Keratinocyte (primary cell): ENCODE results near the gene BNIP5. TPM values are rescaled to one million over a fixed set of nuclear protein-coding genes. Genes with fewer than 3 reads are reported as not detected.

ENCODE experiments used
- DNase-seq: peaks from one replicate; pipeline ENCODE4 v3.0.0-alpha.2; 2011; ENCODE audit warnings: low read depth, missing footprints, low spot score
- FAIRE-seq: peaks from 2 replicates; lab custom pipeline; 2011; peaks lifted over from hg19 to GRCh38; lab: Jason Lieb, UNC
- H2AFZ ChIP-seq: 2 replicates; pipeline ENCODE4 v1.6.0; 2012; ENCODE audit warnings: low read length, control low read depth, inconsistent platforms; ENCODE audit not compliant: control insufficient read depth
- H3K27ac ChIP-seq: 2 replicates; pipeline ENCODE4 v1.5.1; 2011; ENCODE audit warnings: low read length; ENCODE audit not compliant: control insufficient read depth, insufficient read depth
- H3K27me3 ChIP-seq: 3 replicates; pipeline ENCODE4 v1.6.0; 2011; ENCODE audit warnings: low read length; ENCODE audit not compliant: control insufficient read depth, insufficient read depth; ENCODE audit errors: extremely low read depth
- H3K36me3 ChIP-seq, 2 experiments: 2 replicates in 1 of 2; 3 replicates in 1 of 2; pipeline ENCODE4 v1.5.1; 2011; ENCODE audit warnings: low read length in 2 of 2, mild to moderate bottlenecking in 1 of 2; ENCODE audit not compliant: control insufficient read depth in 2 of 2, insufficient read depth in 2 of 2; ENCODE audit errors: extremely low read depth in 1 of 2
- H3K4me1 ChIP-seq: 3 replicates; pipeline ENCODE4 v1.5.1; 2011; ENCODE audit warnings: low read length; ENCODE audit not compliant: control insufficient read depth, insufficient read depth; ENCODE audit errors: extremely low read depth
- H3K4me2 ChIP-seq: 3 replicates; pipeline ENCODE4 v1.6.0; 2011; ENCODE audit warnings: low read depth, low read length; ENCODE audit not compliant: control insufficient read depth, insufficient read depth; ENCODE audit errors: extremely low read depth
- H3K4me3 ChIP-seq, 3 experiments: fragments of 200-600 bp in 1 of 3; sonication (generic) in 1 of 3; 2 replicates in 2 of 3; 3 replicates in 1 of 3; pipeline ENCODE4 v1.5.1; 2011 to 2016; ENCODE audit warnings: low read length in 3 of 3, mild to moderate bottlenecking in 3 of 3, control low read depth in 2 of 3, inconsistent platforms in 1 of 3, low read depth in 1 of 3, mixed read lengths in 1 of 3, mixed run types in 1 of 3, moderate library complexity in 1 of 3; ENCODE audit not compliant: control insufficient read depth in 2 of 3, insufficient read depth in 2 of 3; ENCODE audit errors: extremely low read depth in 1 of 3
- H3K79me2 ChIP-seq: 2 replicates; pipeline ENCODE4 v1.6.0; 2012; ENCODE audit warnings: low read length; ENCODE audit not compliant: control insufficient read depth, insufficient read depth
- H3K9ac ChIP-seq: 3 replicates; pipeline ENCODE4 v1.6.0; 2011; ENCODE audit warnings: low read length; ENCODE audit not compliant: control insufficient read depth, insufficient read depth; ENCODE audit errors: extremely low read depth
- H3K9me1 ChIP-seq: 3 replicates; pipeline ENCODE4 v1.6.0; 2011; ENCODE audit warnings: low read length; ENCODE audit not compliant: control insufficient read depth, insufficient read depth; ENCODE audit errors: extremely low read depth
- H3K9me3 ChIP-seq: 2 replicates; pipeline ENCODE4 v1.5.1; 2012; ENCODE audit warnings: low read depth, low read length; ENCODE audit not compliant: control insufficient read depth
- H4K20me1 ChIP-seq: 3 replicates; pipeline ENCODE4 v1.6.0; 2011; ENCODE audit warnings: low read length; ENCODE audit not compliant: control insufficient read depth, insufficient read depth; ENCODE audit errors: extremely low read depth
- EZH2 ChIP-seq: IDR thresholded peaks from one replicate; pipeline ENCODE4 v1.6.1; 2012; ENCODE audit warnings: inconsistent platforms, mild to moderate bottlenecking, low read length, moderate library complexity
- dilution Hi-C: fragments of 300-500 bp; cut with MboI; formaldehyde crosslinking; loops from one replicate; pipeline ENCODE4 v1.7.0; 2020; ENCODE audit warnings: low sequenced_read_pairs; ENCODE audit not compliant: extremely low pct_ligation_motif_present
- polyA plus RNA-seq, 5 experiments: library from polyadenylated mRNA; depleted of rRNA in 3 of 5; stranded (reverse) in 3 of 5; stranded (forward) in 1 of 5; unstranded in 1 of 5; fragments of >200 nt; gene quantifications; 1 replicate in 1 of 5; 2 replicates in 3 of 5; 3 replicates in 1 of 5; pipeline versions ENCODE4 v1.2.1 to v1.2.3, GENCODE V29; 2011 to 2012; ENCODE audit warnings: missing spikeins in 2 of 5, low read depth in 1 of 5, low replicate concordance in 1 of 5
- TF ChIP-seq, protein P1 (sequence below), 3 experiments: IDR thresholded peaks in 1 of 3; conservative IDR thresholded peaks in 1 of 3; optimal IDR thresholded peaks in 1 of 3; 2 replicates in 2 of 3; 3 replicates in 1 of 3; pipeline versions ENCODE3 to v1.5.1; 2011; ENCODE audit warnings: low read length in 3 of 3, mild to moderate bottlenecking in 3 of 3, moderate library complexity in 2 of 3, control low read depth in 1 of 3, inconsistent platforms in 1 of 3; ENCODE audit not compliant: insufficient read depth in 2 of 3; ENCODE audit errors: extremely low read depth in 1 of 3

Gene BNIP5
- polyA plus RNA-seq, 1 donor (not counting 4 experiments of a cell fraction or from before 2014, with no cell fraction given), result not detected

DNA sequence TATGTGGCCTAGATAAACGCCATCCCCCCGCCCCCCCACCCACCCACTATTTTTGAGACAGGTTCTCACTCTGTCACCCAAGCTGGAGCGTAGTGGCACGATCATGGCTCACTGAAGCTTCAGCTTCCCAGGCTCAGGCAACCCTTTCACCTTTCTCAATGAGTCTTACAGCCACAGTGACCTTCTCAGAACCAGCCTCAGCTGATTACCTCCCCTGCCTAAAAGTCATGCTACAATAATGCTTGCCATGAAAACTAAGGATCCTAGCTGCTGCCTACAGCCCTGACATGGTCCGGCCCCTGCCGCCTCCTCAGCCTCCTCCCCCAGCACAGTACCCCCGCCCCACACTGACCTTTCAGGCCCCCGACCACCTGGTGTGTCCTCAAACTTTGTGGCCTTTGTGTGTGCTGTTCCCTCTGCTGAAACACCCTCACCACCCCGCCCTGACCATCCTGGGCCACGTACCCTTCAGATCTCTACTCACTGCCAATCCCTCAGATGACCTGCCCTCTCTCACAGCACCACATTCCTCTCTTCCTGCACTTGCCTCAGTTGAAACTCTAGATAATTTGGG, 35.5 kb downstream of the BNIP5 start:
- Histone ChIP-seq H2AFZ (no peak overlapping the region), H4K20me1 (no peaks in the 10 kb centered on the region), H3K27me3 (no peaks in the 10 kb centered on the region), H3K4me3 (no peak overlapping the region), H3K4me1 (no peaks in the 10 kb centered on the region), H3K9me3 (no peaks in the 10 kb centered on the region), H3K27ac (no peak overlapping the region), H3K9me1 (no peaks in the 10 kb centered on the region), H3K4me2 (no peak overlapping the region), H3K36me3 (no peaks in the 10 kb centered on the region), H3K9ac (no peak overlapping the region), H3K79me2 (no peaks in the 10 kb centered on the region)
- DNase-seq (no peak), FAIRE-seq (no peak)
- dilution Hi-C loops, result no loop called here
- TF ChIP-seq, protein P1, sequence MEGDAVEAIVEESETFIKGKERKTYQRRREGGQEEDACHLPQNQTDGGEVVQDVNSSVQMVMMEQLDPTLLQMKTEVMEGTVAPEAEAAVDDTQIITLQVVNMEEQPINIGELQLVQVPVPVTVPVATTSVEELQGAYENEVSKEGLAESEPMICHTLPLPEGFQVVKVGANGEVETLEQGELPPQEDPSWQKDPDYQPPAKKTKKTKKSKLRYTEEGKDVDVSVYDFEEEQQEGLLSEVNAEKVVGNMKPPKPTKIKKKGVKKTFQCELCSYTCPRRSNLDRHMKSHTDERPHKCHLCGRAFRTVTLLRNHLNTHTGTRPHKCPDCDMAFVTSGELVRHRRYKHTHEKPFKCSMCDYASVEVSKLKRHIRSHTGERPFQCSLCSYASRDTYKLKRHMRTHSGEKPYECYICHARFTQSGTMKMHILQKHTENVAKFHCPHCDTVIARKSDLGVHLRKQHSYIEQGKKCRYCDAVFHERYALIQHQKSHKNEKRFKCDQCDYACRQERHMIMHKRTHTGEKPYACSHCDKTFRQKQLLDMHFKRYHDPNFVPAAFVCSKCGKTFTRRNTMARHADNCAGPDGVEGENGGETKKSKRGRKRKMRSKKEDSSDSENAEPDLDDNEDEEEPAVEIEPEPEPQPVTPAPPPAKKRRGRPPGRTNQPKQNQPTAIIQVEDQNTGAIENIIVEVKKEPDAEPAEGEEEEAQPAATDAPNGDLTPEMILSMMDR (optimal IDR thresholded peaks at IDR 0.05 in 1 of 3, IDR thresholded peaks at IDR 0.05 in 1 of 3, conservative IDR thresholded peaks at IDR 0.05 in 1 of 3; ENCODE audit: extremely low read depth in 1 of 3, insufficient read depth in 2 of 3, low read length in 3 of 3), result no peak
- TF ChIP-seq EZH2, result no peak

DNA sequence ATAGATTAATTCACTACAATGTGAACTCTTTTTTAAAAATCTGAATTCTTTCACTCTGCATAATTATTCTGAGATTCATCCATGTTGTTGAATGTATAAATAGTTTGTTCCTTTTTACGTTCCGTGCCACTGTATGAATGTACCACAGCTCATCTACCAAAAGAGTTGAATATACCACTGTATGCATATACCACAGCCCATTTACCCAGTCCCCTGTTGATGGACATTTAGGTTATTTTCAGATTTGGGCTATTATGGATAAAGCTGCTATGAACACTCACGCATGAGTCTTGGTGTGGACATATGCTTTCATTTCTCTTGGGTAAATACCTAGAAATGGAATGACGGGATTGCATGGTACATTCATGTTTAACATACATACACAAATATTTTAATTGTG, 38.7 kb downstream of the BNIP5 start:
- no peak for DNase-seq
- Histone ChIP-seq H3K9me3 (no peaks in the 10 kb centered on the region), H3K79me2 (no peaks in the 10 kb centered on the region), H3K4me2 (no peak overlapping the region), H4K20me1 (no peaks in the 10 kb centered on the region), H3K4me3 (no peak overlapping the region), H3K36me3 (no peaks in the 10 kb centered on the region), H3K4me1 (no peaks in the 10 kb centered on the region), H2AFZ (no peak overlapping the region), H3K27me3 (peaks cover 5% of the 10 kb centered on the region), H3K27ac (no peak overlapping the region), H3K9me1 (no peaks in the 10 kb centered on the region), H3K9ac (no peak overlapping the region)
- no peak for TF ChIP-seq EZH2
- TF ChIP-seq, protein P1 (optimal IDR thresholded peaks at IDR 0.05 in 1 of 3, IDR thresholded peaks at IDR 0.05 in 1 of 3, conservative IDR thresholded peaks at IDR 0.05 in 1 of 3; ENCODE audit: extremely low read depth in 1 of 3, insufficient read depth in 2 of 3, low read length in 3 of 3), result no peak
- dilution Hi-C loops, result no loop called here
- FAIRE-seq, result no peak
